Measurements from ENCODE around the gene CELF4.

CELF4 gene

DNA sequence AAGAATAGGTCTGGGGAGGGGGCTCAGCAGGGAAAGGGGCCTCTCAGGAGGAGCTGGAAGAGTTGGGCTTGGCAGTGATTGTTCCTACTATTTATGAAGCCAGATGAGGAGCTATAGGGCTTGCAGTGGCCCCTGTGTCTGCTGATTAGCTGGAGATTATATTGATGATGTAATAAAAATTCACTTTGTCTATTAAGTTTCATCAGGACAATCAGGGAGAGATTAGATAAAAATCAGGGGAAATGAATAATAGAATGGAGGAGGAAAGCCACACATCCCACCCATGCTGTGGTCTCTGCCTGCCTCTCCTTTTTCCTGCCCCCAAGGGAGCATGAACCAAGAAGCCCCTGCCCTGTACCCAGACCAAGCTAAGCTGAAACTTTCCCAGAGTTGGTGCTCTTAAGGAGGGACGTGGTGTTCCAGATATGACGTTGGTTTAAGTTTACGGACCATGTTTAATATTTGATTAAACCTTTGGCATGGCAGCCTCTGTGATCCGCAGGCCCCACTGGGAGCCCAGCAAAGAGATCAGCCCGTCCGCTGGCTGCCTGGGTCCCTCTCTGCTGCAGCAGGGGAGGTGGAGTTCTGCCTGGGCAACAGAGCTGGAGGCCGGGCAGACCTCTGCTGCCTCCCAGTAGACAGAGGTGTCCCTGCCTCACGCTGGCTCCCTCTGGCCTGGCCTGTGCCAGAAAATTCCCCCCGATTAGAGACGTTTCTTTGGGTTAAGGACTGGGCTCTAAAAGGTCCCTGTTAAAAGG, 15.3 kb downstream of the CELF4 start:
- no peak for DNase-seq (ENCODE audit: low spot score in 2 of 2)
- Histone ChIP-seq H3K4me3 (no peak overlapping the region), H3K4me1 (no peaks in the 10 kb centered on the region), H3K36me3 (replicated peaks) (no peaks in the 10 kb centered on the region), H3K27me3 (ENCODE audit: low read depth) (no peaks in the 10 kb centered on the region), H3K9me3 (no peaks in the 10 kb centered on the region)
- in situ Hi-C loops (cut with MboI; ENCODE audit: low sequenced_read_pairs), result no loop called here

DNA sequence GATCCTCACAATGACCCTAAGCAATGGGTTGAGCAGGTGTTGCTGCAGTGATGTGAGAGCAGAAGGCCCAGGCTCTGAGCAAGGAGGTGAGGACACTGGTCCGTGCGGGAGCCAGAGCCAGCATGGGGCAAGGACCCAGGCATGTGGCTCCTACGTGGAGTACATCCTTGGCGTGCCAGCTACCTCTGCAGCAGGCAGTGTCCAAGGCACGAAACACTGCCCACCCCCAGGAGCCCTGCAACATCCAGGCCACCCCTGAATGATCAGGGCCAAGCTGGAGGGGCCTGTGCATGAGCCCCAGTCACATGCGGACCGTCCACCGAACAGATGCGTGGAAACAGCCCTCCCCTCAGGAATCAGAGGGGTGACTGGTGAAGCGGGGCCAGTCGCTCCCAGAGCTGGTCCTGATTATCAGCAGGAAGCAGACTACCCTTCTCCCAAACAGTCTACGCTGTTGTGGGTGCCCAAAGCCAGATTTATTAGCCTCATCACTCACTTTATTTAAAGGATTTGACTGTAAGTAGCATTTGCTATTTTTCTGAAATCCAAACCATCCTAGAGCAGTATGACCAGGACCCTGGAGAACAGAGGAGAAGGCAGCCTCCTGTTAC, 16.8 kb downstream of the CELF4 start:
- H3K4me3 ChIP-seq, result no peak overlapping the region
- H3K9me3 ChIP-seq, result no peaks in the 10 kb centered on the region
- in situ Hi-C loops (cut with MboI; ENCODE audit: low sequenced_read_pairs), result no loop called here
- no peaks in the 10 kb centered on the region for H3K36me3 ChIP-seq (replicated peaks)
- no peaks in the 10 kb centered on the region for H3K27me3 ChIP-seq (ENCODE audit: low read depth)
- H3K4me1 ChIP-seq, result no peaks in the 10 kb centered on the region
- no peak for DNase-seq (ENCODE audit: low spot score in 2 of 2)

DNA sequence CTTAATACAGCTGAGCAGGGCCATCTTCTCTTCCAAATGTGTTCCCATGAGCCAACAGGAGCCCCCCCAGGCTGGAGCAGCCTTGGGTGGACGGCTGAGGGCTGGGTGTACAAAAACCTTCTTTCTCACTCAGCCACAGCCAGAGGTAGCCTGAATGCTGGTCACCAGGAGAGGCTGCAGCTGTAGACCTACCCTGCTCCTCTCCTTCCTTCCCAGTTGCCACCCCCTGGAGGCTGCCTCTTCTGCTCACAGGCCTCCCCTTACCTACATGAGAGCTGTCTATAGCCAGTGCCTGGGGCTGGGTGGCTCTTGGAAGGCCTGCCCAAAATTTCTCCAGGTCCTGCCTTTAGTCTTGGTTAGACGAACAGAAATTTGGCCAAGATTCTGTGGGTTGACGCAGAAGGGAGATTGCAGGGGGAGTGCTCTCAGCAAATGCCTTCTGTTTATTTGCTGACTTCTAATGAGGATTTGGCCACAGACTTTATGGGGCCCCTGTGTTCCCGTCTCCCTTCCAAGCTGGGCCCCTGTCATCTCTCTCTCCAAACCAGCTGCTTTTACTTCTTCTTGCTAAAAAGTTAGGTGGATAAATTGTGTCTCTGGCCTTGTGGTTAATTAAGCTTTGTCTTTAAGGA, 18.3 kb downstream of the CELF4 start:
- no peak overlapping the region for H3K4me3 ChIP-seq

DNA sequence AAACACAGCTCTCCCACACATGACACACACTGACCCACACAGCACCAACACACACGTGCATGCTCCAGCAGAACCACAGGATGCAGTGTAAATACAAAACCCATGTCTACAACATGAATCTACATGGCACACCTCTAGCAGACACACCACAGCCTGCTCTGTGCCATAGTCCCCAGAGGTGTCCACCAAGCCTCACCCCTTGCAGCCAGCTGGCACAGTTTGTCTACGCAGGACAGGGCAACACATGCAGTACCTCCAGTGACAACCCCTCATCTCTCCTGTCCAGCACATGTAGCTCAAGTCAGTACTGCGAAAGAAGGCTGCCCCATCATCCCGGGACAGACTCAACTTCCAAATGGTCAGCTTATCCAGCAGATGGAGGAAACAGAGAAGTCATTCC, 18.9 kb downstream of the CELF4 start:
- Histone ChIP-seq H3K4me1 (no peaks in the 10 kb centered on the region), H3K9me3 (no peaks in the 10 kb centered on the region), H3K27me3 (ENCODE audit: low read depth) (no peaks in the 10 kb centered on the region), H3K36me3 (replicated peaks) (no peaks in the 10 kb centered on the region), H3K4me3 (no peak overlapping the region)
- no peak for DNase-seq (ENCODE audit: low spot score in 2 of 2)
- in situ Hi-C loops (cut with MboI; ENCODE audit: low sequenced_read_pairs), result no loop called here

More for the DNA sequence above, 18.3 kb downstream of the CELF4 start:
- no peaks in the 10 kb centered on the region for H3K4me1 ChIP-seq
- no peaks in the 10 kb centered on the region for H3K27me3 ChIP-seq (ENCODE audit: low read depth)
- no peaks in the 10 kb centered on the region for H3K9me3 ChIP-seq
- no peak for DNase-seq (ENCODE audit: low spot score in 2 of 2)
- H3K36me3 ChIP-seq (replicated peaks), result no peaks in the 10 kb centered on the region
- in situ Hi-C loops (cut with MboI; ENCODE audit: low sequenced_read_pairs), result no loop called here

DNA sequence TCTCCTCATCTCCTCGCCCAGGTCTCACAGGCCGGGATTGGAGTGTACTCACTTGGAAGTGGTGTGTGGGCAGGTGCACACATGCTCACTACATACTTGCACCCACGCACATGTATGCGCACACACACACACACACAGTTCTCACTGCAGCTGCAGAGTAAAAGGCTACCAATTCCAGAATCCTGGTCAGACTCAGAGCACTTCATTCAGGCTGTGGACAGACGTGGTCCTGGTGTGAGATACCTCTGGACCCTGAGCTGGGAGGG, 19.4 kb downstream of the CELF4 start:
- Histone ChIP-seq H3K4me1 (no peaks in the 10 kb centered on the region), H3K4me3 (no peak overlapping the region), H3K27me3 (ENCODE audit: low read depth) (no peaks in the 10 kb centered on the region), H3K9me3 (no peaks in the 10 kb centered on the region), H3K36me3 (replicated peaks) (no peaks in the 10 kb centered on the region)
- in situ Hi-C loops (cut with MboI; ENCODE audit: low sequenced_read_pairs), result no loop called here
- DNase-seq (ENCODE audit: low spot score in 2 of 2), result no peak

DNA sequence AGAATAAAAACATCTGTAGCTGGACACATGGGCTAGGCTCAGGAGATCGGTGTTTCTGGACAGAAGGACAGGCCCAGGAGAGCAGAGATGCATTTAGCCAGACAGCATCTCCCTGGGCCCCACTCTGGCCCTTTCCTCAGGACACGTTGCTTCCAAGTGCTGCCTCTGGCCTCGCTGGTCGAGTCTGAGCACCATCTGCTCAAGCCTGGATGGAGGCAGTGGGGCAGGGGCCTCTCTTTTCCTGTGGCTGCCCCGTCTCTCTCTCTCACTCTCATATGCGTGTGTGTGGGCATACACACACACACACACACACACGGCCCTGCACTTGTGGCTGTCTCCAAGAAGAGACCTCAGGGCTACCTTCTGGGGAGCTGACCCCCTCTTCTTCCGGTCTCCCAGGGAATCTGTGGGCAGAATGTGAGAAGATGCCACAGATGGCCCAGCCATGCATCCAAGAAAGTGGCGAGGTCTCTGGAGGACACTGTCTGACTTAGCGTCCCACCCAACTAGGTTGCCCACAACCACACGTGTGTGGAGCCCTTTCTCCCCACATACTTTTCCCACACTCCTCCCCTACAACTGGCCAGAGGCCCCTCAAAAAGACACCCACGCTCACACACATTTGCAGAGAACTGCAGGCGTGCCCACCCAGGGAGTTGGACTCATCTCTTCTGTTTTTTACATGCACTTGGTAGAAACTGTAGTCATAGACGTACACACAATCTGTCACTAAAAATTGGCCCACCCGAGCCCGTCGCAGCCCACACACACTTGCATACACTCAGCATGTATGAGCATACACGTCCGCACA, 19.9 kb downstream of the CELF4 start:
- Histone ChIP-seq H3K4me3 (no peak overlapping the region), H3K4me1 (no peaks in the 10 kb centered on the region), H3K9me3 (no peaks in the 10 kb centered on the region), H3K27me3 (ENCODE audit: low read depth) (peaks cover 1% of the 10 kb centered on the region; the same call in 1 of the 2 replicates), H3K36me3 (replicated peaks) (no peaks in the 10 kb centered on the region)
- in situ Hi-C loops (cut with MboI; ENCODE audit: low sequenced_read_pairs), result no loop called here
- DNase-seq (ENCODE audit: low spot score in 2 of 2), result no peak

DNA sequence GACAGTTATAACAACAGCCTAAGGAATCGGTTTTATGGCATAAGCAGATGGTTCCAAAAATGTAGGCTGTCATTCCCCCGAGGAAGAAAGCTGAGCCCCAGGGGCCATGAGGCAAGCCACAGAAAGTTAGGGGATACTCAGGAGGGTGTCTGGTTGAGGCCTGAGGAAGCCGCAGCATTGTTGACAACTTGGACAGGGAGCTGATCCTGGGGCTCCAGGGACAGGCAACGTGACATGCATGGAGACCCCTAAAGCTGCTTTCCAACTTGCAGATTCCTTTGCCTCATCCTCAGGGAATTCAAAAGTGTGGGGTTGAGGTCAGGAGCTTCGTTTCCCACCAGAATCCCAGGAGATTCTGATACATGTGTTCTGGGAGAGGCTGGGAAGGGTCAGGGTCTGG, 20.9 kb downstream of the CELF4 start:
- Histone ChIP-seq H3K4me1 (no peaks in the 10 kb centered on the region), H3K27me3 (ENCODE audit: low read depth) (peaks cover 7% of the 10 kb centered on the region), H3K4me3 (no peak overlapping the region), H3K9me3 (no peaks in the 10 kb centered on the region), H3K36me3 (replicated peaks) (no peaks in the 10 kb centered on the region)
- DNase-seq (ENCODE audit: low spot score in 2 of 2), result no peak
- in situ Hi-C loops (cut with MboI; ENCODE audit: low sequenced_read_pairs), result no loop called here

DNA sequence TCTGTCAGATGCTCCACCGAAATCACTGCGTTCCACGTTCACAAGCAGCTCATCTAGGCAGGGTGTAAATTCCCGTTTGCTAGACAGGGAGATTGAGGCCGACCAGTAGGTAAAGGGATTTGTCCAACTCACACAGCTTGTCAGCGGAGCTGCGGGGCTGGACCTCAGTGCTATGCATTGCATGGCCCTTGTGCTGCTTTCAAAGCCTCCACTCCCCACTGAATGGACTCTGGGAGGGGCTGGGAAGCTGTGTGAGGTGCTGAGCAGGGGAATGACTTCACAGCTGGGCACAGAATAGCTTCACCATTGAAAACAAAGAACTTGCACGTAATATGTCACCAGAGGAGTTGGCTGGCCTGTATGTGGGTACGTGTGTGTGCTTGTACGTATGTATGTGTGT, 21.4 kb downstream of the CELF4 start:
- Histone ChIP-seq H3K9me3 (no peaks in the 10 kb centered on the region), H3K4me1 (no peaks in the 10 kb centered on the region), H3K4me3 (no peak overlapping the region), H3K27me3 (ENCODE audit: low read depth) (peaks cover 10% of the 10 kb centered on the region), H3K36me3 (replicated peaks) (no peaks in the 10 kb centered on the region)
- in situ Hi-C loops (cut with MboI; ENCODE audit: low sequenced_read_pairs), result no loop called here
- no peak for DNase-seq (ENCODE audit: low spot score in 2 of 2)

DNA sequence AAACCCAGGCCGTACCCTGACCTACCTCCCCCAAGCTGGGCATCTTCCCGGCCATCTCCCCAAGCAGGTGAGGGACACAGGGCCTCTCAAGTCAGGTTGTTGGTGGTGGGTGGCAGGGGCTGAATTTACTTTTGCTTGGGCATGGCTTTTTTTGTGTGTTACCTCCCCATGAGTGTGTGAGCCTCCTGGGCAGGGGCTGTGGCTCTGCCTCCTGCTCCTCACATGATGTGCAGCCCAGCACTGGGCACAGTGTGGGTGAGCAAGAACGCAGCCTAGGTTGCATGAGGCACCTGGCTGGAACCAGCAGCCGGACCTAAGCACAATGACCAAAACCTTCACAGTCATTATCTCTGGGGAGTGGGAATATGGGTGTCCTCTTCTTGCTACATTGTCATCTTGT, 22.3 kb downstream of the CELF4 start:
- Histone ChIP-seq H3K4me1 (no peaks in the 10 kb centered on the region), H3K36me3 (replicated peaks) (no peaks in the 10 kb centered on the region), H3K9me3 (no peaks in the 10 kb centered on the region), H3K27me3 (ENCODE audit: low read depth) (peaks cover 15% of the 10 kb centered on the region), H3K4me3 (no peak overlapping the region)
- in situ Hi-C loops (cut with MboI; ENCODE audit: low sequenced_read_pairs), result no loop called here
- DNase-seq (ENCODE audit: low spot score in 2 of 2), result no peak

DNA sequence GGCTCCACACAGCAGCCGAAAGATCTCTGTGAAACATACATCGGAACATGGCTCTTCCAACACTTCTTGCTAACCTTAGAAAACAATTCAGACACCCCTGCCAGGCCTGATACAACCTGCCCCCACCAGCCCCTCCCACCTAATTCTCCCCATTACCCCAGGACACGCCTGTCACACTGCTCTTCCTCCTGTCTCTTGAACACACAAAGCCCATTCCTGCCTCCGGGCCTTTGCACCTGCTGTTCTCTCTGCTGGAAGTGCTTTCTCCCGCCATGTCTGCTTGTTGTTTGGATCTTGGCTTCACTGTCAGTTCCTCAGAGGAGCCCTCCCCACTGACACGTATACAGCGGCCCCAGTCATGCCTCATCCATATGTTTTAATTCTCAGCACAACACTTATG, 24.1 kb downstream of the CELF4 start:
- H3K4me3 ChIP-seq, result no peak overlapping the region
- H3K27me3 ChIP-seq (ENCODE audit: low read depth), result peaks cover 20% of the 10 kb centered on the region
- H3K36me3 ChIP-seq (replicated peaks), result no peaks in the 10 kb centered on the region
- no peaks in the 10 kb centered on the region for H3K4me1 ChIP-seq
- no peak for DNase-seq (ENCODE audit: low spot score in 2 of 2)
- no peaks in the 10 kb centered on the region for H3K9me3 ChIP-seq
- in situ Hi-C loops (cut with MboI; ENCODE audit: low sequenced_read_pairs), result no loop called here

DNA sequence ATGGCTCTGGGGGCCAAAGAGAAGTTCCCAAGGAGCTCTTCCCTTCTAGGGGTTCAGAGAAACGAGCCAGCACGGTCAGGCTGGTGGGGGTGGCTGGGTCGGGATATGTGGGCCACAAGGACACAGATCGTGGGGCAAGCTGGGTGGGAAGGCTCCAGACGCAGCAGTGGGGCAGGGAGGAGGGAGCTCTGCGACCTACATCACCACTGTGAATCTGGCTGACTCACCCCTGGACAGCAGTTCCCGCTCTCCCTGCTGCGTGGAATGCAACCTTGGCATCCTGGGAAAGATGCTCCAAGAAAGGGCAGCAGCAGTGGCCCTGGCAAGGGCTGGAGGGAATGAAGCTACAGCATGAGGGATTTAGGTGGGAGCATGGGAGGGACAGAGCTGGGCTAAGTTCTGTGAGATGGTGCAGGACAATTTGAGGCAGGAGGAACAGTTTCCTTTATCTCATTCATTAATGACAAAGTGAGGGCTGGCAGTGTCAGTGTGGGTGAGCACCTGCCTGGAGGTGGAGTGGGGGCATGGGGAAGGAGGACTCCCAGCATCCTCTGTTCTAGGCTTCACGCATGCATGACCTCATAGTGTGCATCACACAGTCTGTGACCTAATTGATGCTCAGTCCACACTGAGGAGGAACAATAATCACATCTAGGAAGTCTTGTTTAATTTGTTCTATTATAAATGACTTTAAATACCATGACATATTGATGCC, 25.0 kb downstream of the CELF4 start:
- no peaks in the 10 kb centered on the region for H3K9me3 ChIP-seq
- in situ Hi-C loops (cut with MboI; ENCODE audit: low sequenced_read_pairs), result no loop called here
- H3K27me3 ChIP-seq (ENCODE audit: low read depth), result peaks cover 22% of the 10 kb centered on the region
- H3K36me3 ChIP-seq (replicated peaks), result no peaks in the 10 kb centered on the region
- no peak for DNase-seq (ENCODE audit: low spot score in 2 of 2)
- H3K4me3 ChIP-seq, result no peak overlapping the region
- H3K4me1 ChIP-seq, result no peaks in the 10 kb centered on the region

DNA sequence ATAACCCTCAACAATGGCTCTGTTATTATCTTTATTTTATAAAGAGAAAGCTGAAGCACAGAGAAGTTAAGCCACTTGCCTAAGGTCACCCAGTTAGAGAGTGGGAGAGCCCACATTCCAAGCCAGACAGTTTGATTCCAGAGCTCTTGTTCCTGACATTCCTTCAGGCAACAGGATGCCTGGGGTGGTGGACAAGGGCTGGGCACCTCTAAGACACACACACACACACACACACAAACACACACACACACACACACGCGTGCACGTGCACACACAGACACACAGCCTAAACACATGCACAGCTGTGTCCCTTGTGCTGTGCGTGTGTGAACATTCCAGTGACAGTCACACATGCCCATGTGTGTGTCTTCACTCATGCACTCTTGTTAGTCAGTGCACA, 26.4 kb downstream of the CELF4 start:
- Histone ChIP-seq H3K4me1 (no peaks in the 10 kb centered on the region), H3K27me3 (ENCODE audit: low read depth) (peaks cover 22% of the 10 kb centered on the region), H3K36me3 (replicated peaks) (no peaks in the 10 kb centered on the region), H3K9me3 (no peaks in the 10 kb centered on the region), H3K4me3 (no peak overlapping the region)
- in situ Hi-C loops (cut with MboI; ENCODE audit: low sequenced_read_pairs), result no loop called here
- DNase-seq (ENCODE audit: low spot score in 2 of 2), result no peak

DNA sequence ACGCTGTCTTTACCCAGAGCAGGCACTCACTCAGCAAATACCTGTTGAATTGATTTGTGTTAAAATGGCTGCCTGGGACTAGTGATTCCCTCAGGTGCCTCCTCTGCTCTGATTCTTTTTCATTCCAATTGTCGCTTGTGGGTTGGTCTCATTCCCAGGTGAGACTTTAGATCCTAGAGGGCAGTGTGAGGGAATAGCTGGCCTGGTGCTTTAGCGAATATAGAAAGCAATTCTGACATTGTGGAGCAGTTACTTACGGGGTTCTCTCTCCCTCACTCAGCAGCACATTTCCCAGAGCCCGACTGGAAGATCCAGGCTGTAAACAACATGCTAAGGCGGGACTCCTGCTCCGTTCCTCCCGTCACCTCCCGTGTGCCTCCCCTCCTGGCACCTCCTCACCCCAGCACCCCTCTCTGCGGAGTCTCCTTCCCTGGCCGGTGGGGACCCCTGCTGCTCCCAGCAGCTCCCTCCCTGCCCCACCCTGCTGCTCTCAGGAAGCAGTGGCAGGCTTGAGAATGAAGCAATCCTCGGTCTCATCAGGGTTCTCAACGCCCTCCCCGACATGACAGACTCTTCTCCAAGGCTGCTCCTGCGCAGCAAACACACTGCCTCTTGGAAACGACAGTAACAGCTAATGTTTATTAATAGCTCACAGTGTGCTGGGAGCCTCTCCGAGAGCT, 26.9 kb downstream of the CELF4 start:
- DNase-seq (ENCODE audit: low spot score in 2 of 2), result no peak
- in situ Hi-C loops (cut with MboI; ENCODE audit: low sequenced_read_pairs), result no loop called here
- no peaks in the 10 kb centered on the region for H3K4me1 ChIP-seq
- no peak overlapping the region for H3K4me3 ChIP-seq
- H3K9me3 ChIP-seq, result no peaks in the 10 kb centered on the region
- peaks cover 22% of the 10 kb centered on the region for H3K27me3 ChIP-seq (ENCODE audit: low read depth)
- no peaks in the 10 kb centered on the region for H3K36me3 ChIP-seq (replicated peaks)
